Ishikawa (cell line): ENCODE measurements around the gene SPATA1.

Experiments used
- CEBPB ChIP-seq: IDR thresholded peaks from 2 replicates; pipeline ENCODE4 v1.6.1; 2012
- CREB1 ChIP-seq: IDR thresholded peaks from 2 replicates; pipeline ENCODE4 v1.6.1; 2012; ENCODE audit warnings: low read depth
- EGR1 ChIP-seq: IDR thresholded peaks from 2 replicates; pipeline ENCODE4 v1.6.1; 2012
- EP300 ChIP-seq: IDR thresholded peaks from 2 replicates; pipeline ENCODE4 v1.6.1; 2012; ENCODE audit warnings: borderline replicate concordance
- FOXM1 ChIP-seq: IDR thresholded peaks from 2 replicates; pipeline ENCODE4 v1.6.1; 2012; ENCODE audit warnings: low read depth, borderline replicate concordance
- NFIC ChIP-seq: IDR thresholded peaks from 2 replicates; pipeline ENCODE4 v1.6.1; 2012
- RAD21 ChIP-seq: IDR thresholded peaks from 2 replicates; pipeline ENCODE4 v1.6.1; 2012; ENCODE audit warnings: low read depth
- TAF1 ChIP-seq: IDR thresholded peaks from 2 replicates; pipeline ENCODE4 v1.6.1; 2012; ENCODE audit warnings: low read depth, mild to moderate bottlenecking
- TCF12 ChIP-seq: IDR thresholded peaks from 2 replicates; pipeline ENCODE4 v1.6.1; 2012; ENCODE audit warnings: low read depth
- TEAD4 ChIP-seq: IDR thresholded peaks from 2 replicates; pipeline ENCODE4 v1.6.1; 2012
- YY1 ChIP-seq: IDR thresholded peaks from 2 replicates; pipeline ENCODE4 v1.6.1; 2012; ENCODE audit warnings: low read depth
- ZBTB7A ChIP-seq: IDR thresholded peaks from 2 replicates; pipeline ENCODE4 v1.6.1; 2012; ENCODE audit warnings: low read depth
- TF ChIP-seq, protein P1 (sequence below): IDR thresholded peaks from 2 replicates; pipeline ENCODE4 v1.6.1; 2012
- TF ChIP-seq, protein P2 (sequence below): IDR thresholded peaks from 2 replicates; pipeline ENCODE4 v1.6.1; 2012
- TF ChIP-seq, protein P3 (sequence below): IDR thresholded peaks from 2 replicates; pipeline ENCODE4 v1.6.1; 2012; ENCODE audit warnings: low read depth, mild to moderate bottlenecking

The SPATA1 gene

DNA sequence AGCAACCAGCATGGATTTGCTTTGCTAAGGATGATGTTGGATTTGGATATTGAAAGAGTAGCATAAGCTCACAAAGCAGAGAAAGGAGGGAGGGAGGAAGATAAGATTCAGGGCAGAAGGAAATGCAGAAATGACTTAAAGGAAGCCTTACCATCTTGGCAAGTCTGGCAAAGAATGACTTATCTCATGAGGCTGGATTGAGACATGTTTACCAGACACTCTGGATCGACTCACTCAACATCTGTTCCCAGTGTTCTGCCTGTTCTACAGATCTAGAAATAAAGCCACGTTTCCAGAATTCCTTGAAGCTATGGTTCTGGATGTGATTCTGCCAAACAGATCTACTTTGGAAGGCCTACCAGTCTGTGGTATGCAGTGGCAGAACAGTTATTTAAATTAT, 106.8 kb downstream of the SPATA1 start:
- TF ChIP-seq CREB1 = no peak
- no peak for TF ChIP-seq CEBPB
- no peak for TF ChIP-seq TEAD4
- TF ChIP-seq RAD21 = no peak
- TF ChIP-seq, protein P1, sequence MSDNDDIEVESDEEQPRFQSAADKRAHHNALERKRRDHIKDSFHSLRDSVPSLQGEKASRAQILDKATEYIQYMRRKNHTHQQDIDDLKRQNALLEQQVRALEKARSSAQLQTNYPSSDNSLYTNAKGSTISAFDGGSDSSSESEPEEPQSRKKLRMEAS = no peak
- no peak for TF ChIP-seq FOXM1
- no peak for TF ChIP-seq TCF12
- TF ChIP-seq EGR1 = no peak
- no peak for TF ChIP-seq ZBTB7A
- no peak for TF ChIP-seq TAF1
- TF ChIP-seq, protein P2, sequence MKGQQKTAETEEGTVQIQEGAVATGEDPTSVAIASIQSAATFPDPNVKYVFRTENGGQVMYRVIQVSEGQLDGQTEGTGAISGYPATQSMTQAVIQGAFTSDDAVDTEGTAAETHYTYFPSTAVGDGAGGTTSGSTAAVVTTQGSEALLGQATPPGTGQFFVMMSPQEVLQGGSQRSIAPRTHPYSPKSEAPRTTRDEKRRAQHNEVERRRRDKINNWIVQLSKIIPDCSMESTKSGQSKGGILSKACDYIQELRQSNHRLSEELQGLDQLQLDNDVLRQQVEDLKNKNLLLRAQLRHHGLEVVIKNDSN = no peak
- TF ChIP-seq NFIC = no peak
- TF ChIP-seq, protein P3, sequence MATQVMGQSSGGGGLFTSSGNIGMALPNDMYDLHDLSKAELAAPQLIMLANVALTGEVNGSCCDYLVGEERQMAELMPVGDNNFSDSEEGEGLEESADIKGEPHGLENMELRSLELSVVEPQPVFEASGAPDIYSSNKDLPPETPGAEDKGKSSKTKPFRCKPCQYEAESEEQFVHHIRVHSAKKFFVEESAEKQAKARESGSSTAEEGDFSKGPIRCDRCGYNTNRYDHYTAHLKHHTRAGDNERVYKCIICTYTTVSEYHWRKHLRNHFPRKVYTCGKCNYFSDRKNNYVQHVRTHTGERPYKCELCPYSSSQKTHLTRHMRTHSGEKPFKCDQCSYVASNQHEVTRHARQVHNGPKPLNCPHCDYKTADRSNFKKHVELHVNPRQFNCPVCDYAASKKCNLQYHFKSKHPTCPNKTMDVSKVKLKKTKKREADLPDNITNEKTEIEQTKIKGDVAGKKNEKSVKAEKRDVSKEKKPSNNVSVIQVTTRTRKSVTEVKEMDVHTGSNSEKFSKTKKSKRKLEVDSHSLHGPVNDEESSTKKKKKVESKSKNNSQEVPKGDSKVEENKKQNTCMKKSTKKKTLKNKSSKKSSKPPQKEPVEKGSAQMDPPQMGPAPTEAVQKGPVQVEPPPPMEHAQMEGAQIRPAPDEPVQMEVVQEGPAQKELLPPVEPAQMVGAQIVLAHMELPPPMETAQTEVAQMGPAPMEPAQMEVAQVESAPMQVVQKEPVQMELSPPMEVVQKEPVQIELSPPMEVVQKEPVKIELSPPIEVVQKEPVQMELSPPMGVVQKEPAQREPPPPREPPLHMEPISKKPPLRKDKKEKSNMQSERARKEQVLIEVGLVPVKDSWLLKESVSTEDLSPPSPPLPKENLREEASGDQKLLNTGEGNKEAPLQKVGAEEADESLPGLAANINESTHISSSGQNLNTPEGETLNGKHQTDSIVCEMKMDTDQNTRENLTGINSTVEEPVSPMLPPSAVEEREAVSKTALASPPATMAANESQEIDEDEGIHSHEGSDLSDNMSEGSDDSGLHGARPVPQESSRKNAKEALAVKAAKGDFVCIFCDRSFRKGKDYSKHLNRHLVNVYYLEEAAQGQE = no peak
- TF ChIP-seq EP300 = no peak
- no peak for TF ChIP-seq YY1

DNA sequence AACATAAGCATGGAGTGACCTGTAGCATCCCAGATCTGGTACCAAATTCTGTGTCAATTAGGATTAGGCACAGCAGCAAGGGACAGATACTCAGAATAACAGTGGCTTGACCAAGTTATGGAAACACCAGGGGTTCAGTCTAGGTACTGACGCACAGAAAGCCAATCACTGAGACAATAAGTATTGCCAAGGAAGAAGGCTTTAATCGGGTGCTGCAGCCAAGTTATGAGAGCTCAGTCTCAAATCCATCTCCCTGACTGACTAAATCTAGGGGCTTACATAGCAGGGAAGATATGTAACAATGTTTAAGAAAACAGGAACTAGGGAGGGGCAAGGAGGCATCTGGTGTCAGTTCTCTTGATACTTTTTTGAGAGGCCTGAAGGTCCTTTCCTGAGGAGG, 107.7 kb downstream of the SPATA1 start:
- no peak for TF ChIP-seq CEBPB
- no peak for TF ChIP-seq TEAD4
- TF ChIP-seq, protein P3 = no peak
- TF ChIP-seq EGR1 = no peak

DNA sequence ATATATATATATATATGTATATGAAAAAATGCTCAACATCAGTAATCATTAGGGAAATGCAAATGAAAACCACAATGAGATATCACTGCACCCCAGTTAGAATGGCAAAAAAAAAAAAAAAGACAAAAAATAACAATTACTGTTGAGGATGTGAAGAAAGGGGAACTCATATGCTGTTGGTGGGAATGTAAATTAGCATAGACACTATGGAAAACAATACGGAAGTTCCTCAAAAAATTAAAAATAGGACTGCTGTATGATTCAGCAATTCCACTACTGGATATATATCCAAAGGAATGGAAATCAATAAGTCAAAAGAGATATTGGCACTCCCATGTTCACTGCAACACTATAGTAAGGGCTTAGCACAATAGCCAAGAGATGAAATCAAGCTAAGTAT, 109.6 kb downstream of the SPATA1 start:
- no peak for TF ChIP-seq ZBTB7A
- no peak for TF ChIP-seq EGR1
- no peak for TF ChIP-seq YY1
- TF ChIP-seq CEBPB = no peak
- TF ChIP-seq, protein P3 = no peak
